NT2/D1 (cell line): Measurements from ENCODE around the gene NUDCD3.

Experiments used
- SUZ12 ChIP-seq: IDR thresholded peaks from 2 replicates; pipeline ENCODE4 v1.6.1; 2011; ENCODE audit not compliant: insufficient read length, insufficient read depth; ENCODE audit errors: extremely low read depth
- YY1 ChIP-seq: IDR thresholded peaks from 2 replicates; pipeline ENCODE4 v1.6.1; 2011; ENCODE audit not compliant: insufficient read length, insufficient read depth

DNA sequence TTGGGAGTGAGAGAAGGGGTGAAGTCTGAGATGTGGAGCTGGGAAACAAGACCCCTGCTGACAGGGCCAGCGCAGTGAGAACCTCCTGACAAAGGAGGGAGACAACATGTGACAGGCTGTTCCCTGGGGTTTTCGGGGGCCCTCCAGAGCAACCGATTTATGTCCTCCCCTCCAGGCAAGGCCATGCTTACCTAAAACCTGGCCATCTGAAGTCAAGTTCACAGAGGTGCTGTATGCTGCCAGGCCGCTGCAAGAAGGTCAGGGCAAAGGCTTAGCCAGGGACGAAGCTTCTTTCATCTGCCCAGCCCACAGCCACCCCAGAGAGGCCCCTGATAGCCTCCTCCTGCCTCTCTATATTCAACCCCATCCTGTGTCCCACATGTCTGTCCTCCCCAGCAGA lies 30.1 kb upstream of the NUDCD3 start:
- TF ChIP-seq YY1 (no peak), SUZ12 (no peak)
